Vagina (tissue), 2 donors: ENCODE data around the gene PPIA. TPM values are rescaled to one million over a fixed set of nuclear protein-coding genes. Genes with fewer than 3 reads are reported as not detected.
"Not testable (repeated sequence)": the region's sequence is repeated elsewhere in the genome, so short reads cannot be mapped to it uniquely, and the experiment has no call there.

Experiments used
- DNase-seq, 2 donors: peaks; one replicate each; pipeline ENCODE4 v3.0.0-alpha.2; 2017; ENCODE audit errors: extremely low spot score in 2 of 2
- H3K27ac ChIP-seq: fragments of 200-600 bp; sonication (generic); one replicate; pipeline ENCODE4 v1.5.1; 2019
- H3K27me3 ChIP-seq: fragments of 200-600 bp; sonication (generic); one replicate; pipeline ENCODE4 v1.5.1; 2019
- H3K36me3 ChIP-seq, 2 donors: fragments of 200-600 bp; sonication (generic); one replicate each; pipeline ENCODE4 v1.5.1; 2017 to 2019
- H3K4me1 ChIP-seq: fragments of 200-600 bp; sonication (generic); one replicate; pipeline ENCODE4 v1.5.1; 2019
- H3K4me3 ChIP-seq, 2 donors: fragments of 200-600 bp; sonication (generic); 1 replicate in 1 of 2; 2 replicates in 1 of 2; pipeline ENCODE4 v1.5.1; 2016 to 2019
- H3K9me3 ChIP-seq: fragments of 200-600 bp; sonication (generic); one replicate; pipeline ENCODE4 v1.5.1; 2019
- CTCF ChIP-seq, 3 experiments: fragments of 450-650 bp in 2 of 3; fragments of 200-600 bp in 1 of 3; sonication (generic) in 1 of 3; IDR thresholded peaks; one replicate each; pipeline ENCODE4 v1.5.1; 2017 to 2019; ENCODE audit warnings: antibody characterized with exemption in 3 of 3, mild to moderate bottlenecking in 2 of 3, moderate library complexity in 2 of 3
- POLR2A ChIP-seq, 2 donors: fragments of 450-650 bp; IDR thresholded peaks; one replicate each; pipeline ENCODE4 v1.6.1; 2017; ENCODE audit warnings: antibody characterized with exemption in 2 of 2, mild to moderate bottlenecking in 2 of 2, moderate library complexity in 2 of 2
- POLR2AphosphoS5 ChIP-seq, 2 donors: sonication (generic); formaldehyde crosslinking; IDR thresholded peaks; one replicate each; pipeline ENCODE4 v1.9.0; 2017; ENCODE audit warnings: antibody characterized with exemption in 2 of 2, mild to moderate bottlenecking in 2 of 2, low read depth in 1 of 2; ENCODE audit not compliant: insufficient read depth in 1 of 2
- intact Hi-C: fragments of 100-400 bp; cut with DNase I; formaldehyde crosslinking; loops from one replicate; pipeline ENCODE4 v1.15.1; 2023
- total RNA-seq: library from RNA; depleted of rRNA; stranded (reverse); fragments of >200 nt; gene quantifications from one replicate; pipeline ENCODE4 v1.2.3, GENCODE V29; 2016

The PPIA gene
- total RNA-seq, 1 donor from 2014 or later = 1,197 TPM

GRCh38 chr7:44782460-44782859 lies 14.0 kb upstream of the PPIA start:
- H3K4me1 ChIP-seq = no peaks in the 10 kb centered on the region
- H3K4me3 ChIP-seq = no peak overlapping the region
- H3K36me3 ChIP-seq = no peaks in the 10 kb centered on the region
- H3K27me3 ChIP-seq = no peaks in the 10 kb centered on the region
- H3K9me3 ChIP-seq = peaks cover 9% of the 10 kb centered on the region
- no peak for DNase-seq
- H3K27ac ChIP-seq = no peak overlapping the region
- intact Hi-C loops = no loop called here
- TF ChIP-seq POLR2AphosphoS5 (IDR thresholded peaks at IDR 0.05; ENCODE audit: insufficient read depth in 1 of 2, low read depth in 1 of 2) = no peak

- Histone ChIP-seq H3K36me3 (no peaks in the 10 kb centered on the region), H3K4me1 (no peaks in the 10 kb centered on the region), H3K4me3 (no peak overlapping the region), H3K27ac (no peak overlapping the region), H3K27me3 (no peaks in the 10 kb centered on the region), H3K9me3 (peaks cover 9% of the 10 kb centered on the region)
- intact Hi-C loops = no loop called here
- no peak for DNase-seq
- TF ChIP-seq CTCF (IDR thresholded peaks at IDR 0.05) = no peak
- TF ChIP-seq POLR2AphosphoS5 (IDR thresholded peaks at IDR 0.05; ENCODE audit: insufficient read depth in 1 of 2, low read depth in 1 of 2) = no peak
- TF ChIP-seq POLR2A (IDR thresholded peaks at IDR 0.05) = no peak
Measured at GRCh38 chr7:44783407-44783806, 13.1 kb upstream of the PPIA start.

- intact Hi-C loops = no loop called here
- DNase-seq = no peak
- Histone ChIP-seq H3K9me3 (peaks cover 9% of the 10 kb centered on the region), H3K36me3 (no peaks in the 10 kb centered on the region), H3K27ac (no peak overlapping the region), H3K27me3 (no peaks in the 10 kb centered on the region), H3K4me3 (no peak overlapping the region), H3K4me1 (no peaks in the 10 kb centered on the region)
- TF ChIP-seq POLR2AphosphoS5 (IDR thresholded peaks at IDR 0.05; ENCODE audit: insufficient read depth in 1 of 2, low read depth in 1 of 2) (no peak), POLR2A (IDR thresholded peaks at IDR 0.05) (no peak), CTCF (IDR thresholded peaks at IDR 0.05) (no peak)
Measured at GRCh38 chr7:44784364-44784763, 12.1 kb upstream of the PPIA start.

GRCh38 chr7:44785218-44785617 lies 11.3 kb upstream of the PPIA start:
- H3K27ac ChIP-seq, intact Hi-C loops, H3K4me3 ChIP-seq, H3K4me1 ChIP-seq, H3K9me3 ChIP-seq, DNase-seq, H3K36me3 ChIP-seq, H3K27me3 ChIP-seq: not testable (repeated sequence)

- no peaks in the 10 kb centered on the region for H3K27me3 ChIP-seq
- H3K36me3 ChIP-seq = no peaks in the 10 kb centered on the region
- TF ChIP-seq CTCF (IDR thresholded peaks at IDR 0.05) (no peak), POLR2A (IDR thresholded peaks at IDR 0.05) (no peak), POLR2AphosphoS5 (IDR thresholded peaks at IDR 0.05; ENCODE audit: insufficient read depth in 1 of 2, low read depth in 1 of 2) (no peak)
- H3K4me3 ChIP-seq = no peak overlapping the region
- no peak for DNase-seq
- peaks cover 9% of the 10 kb centered on the region for H3K9me3 ChIP-seq
- no peak overlapping the region for H3K27ac ChIP-seq
- no peaks in the 10 kb centered on the region for H3K4me1 ChIP-seq
- intact Hi-C loops = no loop called here
Measured at GRCh38 chr7:44787041-44787440, 9.4 kb upstream of the PPIA start.

GRCh38 chr7:44787762-44788161 lies 8.7 kb upstream of the PPIA start:
- Histone ChIP-seq H3K9me3 (peaks cover 9% of the 10 kb centered on the region), H3K4me1 (no peaks in the 10 kb centered on the region), H3K27me3 (no peaks in the 10 kb centered on the region), H3K4me3 (no peak overlapping the region), H3K36me3 (no peaks in the 10 kb centered on the region), H3K27ac (no peak overlapping the region)
- TF ChIP-seq POLR2AphosphoS5 (IDR thresholded peaks at IDR 0.05; ENCODE audit: insufficient read depth in 1 of 2, low read depth in 1 of 2) (no peak), POLR2A (IDR thresholded peaks at IDR 0.05) (no peak), CTCF (IDR thresholded peaks at IDR 0.05) (no peak)
- no peak for DNase-seq
- intact Hi-C loops = no loop called here
